B cell (primary cell): Measurements from ENCODE around the gene CASK. TPM values are rescaled to one million over a fixed set of nuclear protein-coding genes. Genes with fewer than 3 reads are reported as not detected.

Experiments
- ATAC-seq: fragments of 200-7000 bp; cut with Tn5 transposase; one replicate; pipeline ENCODE4 v1.10.0; 2021; ENCODE audit warnings: low read depth, mild to moderate bottlenecking, moderate number of reproducible peaks, moderate library complexity
- CTCF ChIA-PET: fragments of 350-600 bp; sonication (Branson Sonifier 250); formaldehyde crosslinking; loops from one replicate; lab custom pipeline; 2021; ENCODE audit warnings: antibody characterized with exemption, inconsistent platforms; lab: Charles Lee
- POLR2A ChIA-PET: fragments of 350-600 bp; sonication (Branson Sonifier 250); formaldehyde crosslinking; loops from one replicate; lab custom pipeline; 2021; ENCODE audit warnings: antibody characterized with exemption; lab: Charles Lee
- DNase-seq: peaks from one replicate; pipeline ENCODE4 v3.0.0; 2013
- H2AFZ ChIP-seq: 2 replicates; pipeline ENCODE4 v1.6.1; 2012; ENCODE audit warnings: mild to moderate bottlenecking, low read depth, low read length; ENCODE audit not compliant: insufficient read depth, poor library complexity, severe bottlenecking
- H3K27ac ChIP-seq, 2 donors: 1 replicate in 1 of 2; 2 replicates in 1 of 2; pipeline ENCODE4 v1.5.1; 2012 to 2013; ENCODE audit warnings: low read length in 2 of 2, mild to moderate bottlenecking in 2 of 2, moderate library complexity in 1 of 2
- H3K27me3 ChIP-seq, 4 experiments: fragments of 200-600 bp in 1 of 4; sonication (generic) in 1 of 4; replicated peaks in 1 of 4; 1 replicate in 2 of 4; 2 replicates in 2 of 4; pipeline versions ENCODE4 v1.6.1 to v1.7.0; 2013 to 2016; ENCODE audit warnings: low read length in 3 of 4, mild to moderate bottlenecking in 2 of 4, mixed read lengths in 1 of 4, moderate library complexity in 1 of 4; ENCODE audit not compliant: insufficient read depth in 4 of 4, control insufficient read depth in 3 of 4; ENCODE audit errors: control extremely low read depth in 1 of 4
- H3K36me3 ChIP-seq, 2 experiments: replicated peaks in 1 of 2; 1 replicate in 1 of 2; 2 replicates in 1 of 2; pipeline versions ENCODE4 v1.6.1 to v1.7.1; 2013; ENCODE audit warnings: low read length in 1 of 2; ENCODE audit not compliant: insufficient read depth in 2 of 2, control insufficient read depth in 1 of 2; ENCODE audit errors: control extremely low read depth in 1 of 2, extremely low read depth in 1 of 2
- H3K4me1 ChIP-seq, 2 donors: fragments of 200-600 bp in 1 of 2; sonication (generic) in 1 of 2; 1 replicate in 1 of 2; 2 replicates in 1 of 2; pipeline versions ENCODE4 v1.5.1 to v1.6.1; 2013 to 2017; ENCODE audit warnings: low read length in 2 of 2; ENCODE audit not compliant: control insufficient read depth in 2 of 2, insufficient read depth in 2 of 2
- H3K4me2 ChIP-seq: replicated peaks from 2 replicates; pipeline ENCODE3; 2012; ENCODE audit warnings: mild to moderate bottlenecking, low read depth, low read length; ENCODE audit not compliant: poor library complexity, severe bottlenecking
- H3K4me3 ChIP-seq, 5 experiments: fragments of 200-600 bp in 1 of 5; sonication (generic) in 1 of 5; 1 replicate in 3 of 5; 2 replicates in 2 of 5; pipeline versions ENCODE4 v1.5.1 to v1.7.0; 2011 to 2016; ENCODE audit warnings: low read length in 4 of 5, mild to moderate bottlenecking in 4 of 5, low read depth in 2 of 5, control low read depth in 1 of 5, moderate library complexity in 1 of 5; ENCODE audit not compliant: insufficient read depth in 1 of 5; ENCODE audit errors: control extremely low read depth in 1 of 5, extremely low read depth in 1 of 5
- H3K79me2 ChIP-seq: fragments of 200-600 bp; sonication (generic); one replicate; pipeline ENCODE4 v1.6.0; 2016; ENCODE audit warnings: low read length; ENCODE audit not compliant: control insufficient read depth, insufficient read depth
- H3K9ac ChIP-seq: fragments of 200-600 bp; sonication (generic); 2 replicates; pipeline ENCODE4 v1.6.1; 2017; ENCODE audit warnings: mild to moderate bottlenecking, low read length, moderate library complexity
- H3K9me3 ChIP-seq, 3 donors: one replicate each; pipeline versions ENCODE4 v1.6.1 to v1.7.1; 2013; ENCODE audit warnings: low read length in 2 of 3; ENCODE audit not compliant: control insufficient read depth in 2 of 3, insufficient read depth in 1 of 3; ENCODE audit errors: control extremely low read depth in 1 of 3
- H4K20me1 ChIP-seq: 2 replicates; pipeline ENCODE4 v1.6.0; 2012; ENCODE audit warnings: mild to moderate bottlenecking, low read length; ENCODE audit not compliant: insufficient read depth, control insufficient read depth, poor library complexity, severe bottlenecking
- H3K27ac Mint-ChIP-seq: one replicate; pipeline ENCODE4 v1.8.0; 2021; ENCODE audit warnings: mixed read lengths
- H3K27me3 Mint-ChIP-seq: one replicate; pipeline ENCODE4 v1.8.0; 2021; ENCODE audit warnings: mixed read lengths
- H3K4me1 Mint-ChIP-seq: one replicate; pipeline ENCODE4 v1.8.0; 2021; ENCODE audit warnings: mixed read lengths
- H3K4me3 Mint-ChIP-seq: one replicate; pipeline ENCODE4 v1.8.0; 2021; ENCODE audit warnings: mixed read lengths
- H3K9me3 Mint-ChIP-seq: one replicate; pipeline ENCODE4 v1.8.0; 2022; ENCODE audit warnings: mixed read lengths; ENCODE audit not compliant: insufficient read depth
- CTCF ChIP-seq: fragments of 200-600 bp; IDR thresholded peaks from one replicate; pipeline ENCODE4 v1.8.0; 2022; ENCODE audit warnings: antibody characterized with exemption, mild to moderate bottlenecking
- EZH2 ChIP-seq: IDR thresholded peaks from 2 replicates; pipeline ENCODE4 v1.6.1; 2012; ENCODE audit warnings: borderline replicate concordance, low read depth, mild to moderate bottlenecking, moderate library complexity, low read length; ENCODE audit not compliant: insufficient read depth, poor library complexity, severe bottlenecking
- WGBS: methylation state at CpG from one replicate; pipeline ENCODE4 v1.1.5; 2013; ENCODE audit warnings: missing lambda C conversion rate; ENCODE audit not compliant: insufficient coverage; 5-methylcytosine and 5-hydroxymethylcytosine counted together
- intact Hi-C: fragments of 100-400 bp; cut with micrococcal nuclease; formaldehyde crosslinking; loops from one replicate; pipeline ENCODE4 v1.10.0; 2022
- polyA plus RNA-seq: library from polyadenylated mRNA; depleted of rRNA; stranded (reverse); fragments of >200 nt; gene quantifications from 2 replicates; pipeline ENCODE4 v1.2.3, GENCODE V29; 2012
- total RNA-seq, 2 donors: library from RNA; stranded (reverse); fragments of 120-200 nt in 1 of 2; gene quantifications; 1 replicate in 1 of 2; 2 replicates in 1 of 2; pipeline versions ENCODE4 v1.2.3 to v1.2.4, GENCODE V29; 2013 to 2022

CASK gene
- total and polyA plus RNA-seq, 2 donors (not counting 1 experiment from before 2014, with no cell fraction given) = 14.2 to 50.4 TPM

- Histone ChIP-seq H3K9ac (no peak overlapping the region), H3K27ac (no peak overlapping the region), H2AFZ (no peak overlapping the region), H3K79me2 (no peaks in the 10 kb centered on the region), H3K4me2 (no peak overlapping the region), H4K20me1 (no peaks in the 10 kb centered on the region), H3K4me3 (no peak overlapping the region), H3K4me1 (no peaks in the 10 kb centered on the region), H3K27me3 (no peaks in the 10 kb centered on the region), H3K36me3 (no peaks in the 10 kb centered on the region), H3K9me3 (no peaks in the 10 kb centered on the region)
- H3K27ac Mint-ChIP-seq = no peak overlapping the region
- no peak overlapping the region for H3K4me3 Mint-ChIP-seq
- ATAC-seq (no peak), DNase-seq (no peak)
- ChIA-PET POLR2A (no interaction called here), CTCF (no interaction called here)
- TF ChIP-seq CTCF = no peak
- no peak for TF ChIP-seq EZH2
- no peaks in the 10 kb centered on the region for H3K9me3 Mint-ChIP-seq
- H3K27me3 Mint-ChIP-seq = no peaks in the 10 kb centered on the region
- intact Hi-C loops = no loop called here
- H3K4me1 Mint-ChIP-seq = peaks cover 7% of the 10 kb centered on the region
Measured at GRCh38 chrX:41670112-41670511, 253.2 kb downstream of the CASK start.

GRCh38 chrX:41667631-41668030 is 255.7 kb downstream of the CASK start:
- H4K20me1 ChIP-seq = no peaks in the 10 kb centered on the region
- Mint-ChIP-seq H3K27me3 (no peaks in the 10 kb centered on the region), H3K4me1 (peaks cover 4% of the 10 kb centered on the region), H3K27ac (no peak overlapping the region), H3K9me3 (no peaks in the 10 kb centered on the region), H3K4me3 (no peak overlapping the region)
- DNase-seq (no peak), ATAC-seq (no peak)
- H3K27ac ChIP-seq = no peak overlapping the region
- intact Hi-C loops = no loop called here
- no peaks in the 10 kb centered on the region for H3K4me1 ChIP-seq
- no peak overlapping the region for H2AFZ ChIP-seq
- ChIA-PET POLR2A (no interaction called here), CTCF (no interaction called here)
- H3K36me3 ChIP-seq = peaks cover 0 to 4% of the 10 kb centered on the region in 2 experiments
- no peak overlapping the region for H3K4me3 ChIP-seq
- no peaks in the 10 kb centered on the region for H3K27me3 ChIP-seq
- no peak overlapping the region for H3K9ac ChIP-seq
- H3K9me3 ChIP-seq = no peaks in the 10 kb centered on the region
- TF ChIP-seq EZH2 (no peak), CTCF (no peak)
- no CpG with 5 or more reads among the region's 3 CpGs for WGBS
- no peaks in the 10 kb centered on the region for H3K79me2 ChIP-seq
- no peak overlapping the region for H3K4me2 ChIP-seq
